HCT116 (cell line): Measurements from ENCODE around the gene TRIM37.

ENCODE experiments used
- ATF3 ChIP-seq: IDR thresholded peaks from 2 replicates; pipeline ENCODE4 v1.6.1; 2012
- CTCF ChIP-seq, 3 experiments: fragments of 200-600 bp in 1 of 3; sonication (generic) in 1 of 3; IDR thresholded peaks in 2 of 3; conservative IDR thresholded peaks in 1 of 3; 2 replicates each; pipeline ENCODE4 v1.5.1; 2012 to 2017; ENCODE audit warnings: low read depth in 2 of 3, low read length in 2 of 3, antibody characterized with exemption in 1 of 3, borderline replicate concordance in 1 of 3, control low read depth in 1 of 3, mild to moderate bottlenecking in 1 of 3, mixed read lengths in 1 of 3, mixed run types in 1 of 3, moderate library complexity in 1 of 3; ENCODE audit not compliant: insufficient read depth in 1 of 3
- EZH2 ChIP-seq: fragments of 200-600 bp; sonication (generic); IDR thresholded peaks from 2 replicates; pipeline ENCODE4 v1.6.1; 2017; ENCODE audit warnings: antibody characterized with exemption, mixed run types
- EZH2phosphoT487 ChIP-seq: fragments of 200-600 bp; IDR thresholded peaks from 2 replicates; pipeline ENCODE4 v1.6.1; 2018; ENCODE audit warnings: antibody characterized with exemption, borderline replicate concordance
- POLR2A ChIP-seq: IDR thresholded peaks from 2 replicates; pipeline ENCODE4 v1.7.0; 2011; ENCODE audit warnings: borderline replicate concordance; ENCODE audit not compliant: insufficient read depth, insufficient read length; ENCODE audit errors: extremely low read depth
- SP1 ChIP-seq: IDR thresholded peaks from 2 replicates; pipeline ENCODE4 v1.6.1; 2012; ENCODE audit warnings: low read depth
- SRF ChIP-seq: IDR thresholded peaks from 2 replicates; pipeline ENCODE4 v1.6.1; 2012; ENCODE audit warnings: low read depth
- YY1 ChIP-seq: IDR thresholded peaks from 2 replicates; pipeline ENCODE4 v1.6.1; 2011; ENCODE audit warnings: low read length, low read depth, moderate library complexity, mild to moderate bottlenecking; ENCODE audit not compliant: insufficient replicate concordance; ENCODE audit errors: extremely low read depth

DNA sequence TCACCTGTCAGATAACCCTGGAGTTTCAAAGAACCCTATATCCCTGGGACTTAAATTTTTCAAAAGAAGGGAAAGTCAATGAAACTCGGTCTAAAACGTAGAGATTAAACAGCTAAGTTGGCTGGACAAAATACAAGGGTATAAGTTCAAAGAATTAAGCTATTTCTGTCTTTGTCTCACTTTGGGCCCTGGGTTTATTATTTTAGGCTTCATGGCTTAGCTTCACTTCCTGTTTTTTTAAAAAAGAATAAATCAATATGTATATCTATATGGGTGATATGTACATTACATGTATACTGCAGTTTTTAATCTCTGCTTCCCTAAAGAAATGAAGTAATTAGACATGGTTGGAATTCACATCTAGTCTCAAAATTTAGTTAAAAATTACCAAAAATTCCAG lies 132.3 kb downstream of the TRIM37 start:
- TF ChIP-seq POLR2A, result no peak
- TF ChIP-seq EZH2, result no peak
- no peak for TF ChIP-seq SP1
- TF ChIP-seq CTCF (IDR thresholded peaks at IDR 0.05 in 2 of 3, conservative IDR thresholded peaks at IDR 0.05 in 1 of 3; ENCODE audit: borderline replicate concordance in 1 of 3, insufficient read depth in 1 of 3, low read depth in 2 of 3, low read length in 2 of 3), result no peak
- TF ChIP-seq SRF, result no peak
- TF ChIP-seq YY1, result no peak
- no peak for TF ChIP-seq ATF3
- TF ChIP-seq EZH2phosphoT487, result no peak
